ENCODE data around the gene CERKL.

The CERKL gene

DNA sequence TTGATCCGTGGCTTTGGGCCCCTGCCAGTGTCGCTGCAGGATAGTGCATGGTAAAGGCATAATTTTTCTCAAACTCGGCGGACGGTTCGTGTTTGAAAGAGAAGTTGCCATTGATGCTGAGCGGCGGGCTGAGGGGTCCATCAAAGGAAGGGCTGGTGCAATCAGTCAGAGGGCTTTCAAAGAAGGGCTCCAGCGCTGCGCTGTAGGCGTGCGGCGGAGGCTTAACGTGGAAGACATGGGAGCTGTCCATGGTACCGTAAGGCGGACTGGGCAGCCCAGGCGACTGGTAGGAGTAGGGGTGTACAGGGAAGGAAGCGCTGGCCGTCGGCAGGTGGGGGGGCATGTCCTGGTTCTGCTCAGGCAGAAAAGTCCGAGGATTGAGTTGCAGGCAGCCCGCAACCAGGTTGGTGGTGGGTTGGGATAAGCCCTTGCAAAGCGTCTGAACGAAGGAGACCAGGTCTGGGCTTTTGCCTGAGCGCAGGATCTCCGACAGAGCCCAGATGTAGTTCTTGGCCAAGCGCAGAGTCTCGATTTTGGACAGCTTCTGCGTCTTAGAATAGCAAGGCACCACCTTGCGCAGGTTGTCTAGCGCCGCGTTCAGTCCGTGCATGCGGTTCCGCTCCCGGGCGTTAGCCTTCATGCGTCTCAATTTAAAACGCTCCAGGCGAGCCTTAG, 21.1 kb upstream of the CERKL start:
- no peak for DNase-seq

DNA sequence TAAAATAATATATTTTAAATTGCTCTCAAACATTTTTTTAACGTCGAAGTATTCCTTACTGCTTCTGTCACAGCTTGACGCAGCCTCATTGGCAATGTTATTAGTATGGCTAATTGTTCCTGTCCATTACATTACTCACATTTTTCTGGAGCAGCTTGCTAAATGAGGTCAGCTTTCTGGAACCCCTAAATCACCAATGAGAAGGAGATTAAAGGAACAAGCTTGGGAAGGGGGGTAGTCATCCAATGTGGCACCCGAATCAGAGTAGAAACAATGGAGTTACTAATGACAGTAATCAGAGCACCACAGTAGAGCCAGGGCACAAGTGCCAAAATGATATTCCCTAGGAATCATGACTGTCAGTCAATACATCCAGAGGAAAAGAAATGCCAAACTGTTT, 18.3 kb upstream of the CERKL start:
- no peak for DNase-seq

DNA sequence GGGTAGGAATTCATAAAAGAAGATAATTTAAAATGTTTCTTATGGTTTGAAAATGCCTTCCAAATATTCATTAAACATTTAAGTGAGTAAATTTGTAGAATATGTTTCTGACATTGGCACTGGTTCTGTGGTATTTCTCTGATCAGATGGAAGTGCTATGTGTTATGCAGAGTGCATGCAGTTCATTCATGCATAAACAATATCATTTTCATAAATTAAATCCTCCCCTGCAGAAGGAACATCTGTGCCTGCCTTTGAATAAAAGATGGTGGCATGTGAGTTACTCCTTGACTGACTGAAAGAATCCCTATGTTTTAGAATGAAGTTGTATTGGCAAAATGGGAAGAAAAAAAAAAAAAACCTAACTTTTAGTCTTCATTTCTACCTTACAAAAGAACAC, 17.6 kb upstream of the CERKL start:
- DNase-seq: no peak

DNA sequence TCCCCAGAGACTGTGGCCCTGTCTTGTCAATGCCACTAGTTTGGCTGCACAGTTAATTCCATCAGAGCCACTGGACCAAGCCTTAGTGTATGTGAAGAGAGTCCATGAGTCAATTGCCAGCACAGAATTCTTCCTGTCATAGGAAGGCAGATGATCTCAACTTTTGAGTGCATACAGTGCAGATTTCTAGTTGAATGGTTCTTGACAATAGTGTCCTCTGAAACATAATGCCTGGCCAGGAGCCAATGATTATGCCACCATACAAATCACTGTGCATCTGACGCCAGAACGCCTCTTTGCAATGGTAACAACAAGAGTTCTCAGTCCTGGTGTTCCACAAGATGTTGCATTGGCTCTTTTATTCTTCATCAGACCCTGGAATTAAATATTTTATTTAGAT, 16.3 kb upstream of the CERKL start:
- DNase-seq: no peak

DNA sequence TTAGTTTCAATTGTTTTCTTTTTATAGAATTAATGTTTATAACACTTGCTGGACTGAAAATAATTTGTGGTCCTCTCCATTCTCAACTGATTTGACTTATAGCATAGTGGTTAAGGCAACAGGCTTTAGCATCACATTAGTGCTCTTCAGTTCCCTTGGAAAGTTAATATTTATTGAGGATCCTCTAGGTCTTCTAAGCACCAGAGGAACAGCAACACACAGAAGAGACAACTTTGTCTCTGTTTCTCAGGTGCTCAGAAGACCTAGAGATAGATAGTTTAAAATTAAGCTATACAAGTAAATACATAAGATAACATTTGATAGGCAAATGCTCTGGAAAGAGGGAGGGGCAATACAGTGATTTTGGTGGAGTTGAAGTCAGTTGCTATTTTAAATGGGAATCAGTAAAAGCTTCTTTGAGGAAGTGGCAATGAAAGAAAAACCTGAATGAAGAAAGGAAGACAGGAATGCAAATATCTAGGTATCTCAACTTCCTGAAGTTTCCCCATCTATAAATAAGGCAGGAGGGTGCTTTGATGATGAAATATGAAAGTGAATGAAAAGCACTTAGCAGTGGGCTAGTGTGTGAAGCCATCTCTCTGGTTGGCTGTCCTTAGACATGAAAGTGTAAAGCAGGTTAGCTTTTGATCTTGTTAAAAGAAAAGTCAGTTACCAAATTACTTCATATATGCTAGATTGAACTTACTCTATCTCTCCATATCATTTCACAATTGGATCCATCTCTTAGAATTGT, 15.5 kb upstream of the CERKL start:
- DNase-seq: no peak

DNA sequence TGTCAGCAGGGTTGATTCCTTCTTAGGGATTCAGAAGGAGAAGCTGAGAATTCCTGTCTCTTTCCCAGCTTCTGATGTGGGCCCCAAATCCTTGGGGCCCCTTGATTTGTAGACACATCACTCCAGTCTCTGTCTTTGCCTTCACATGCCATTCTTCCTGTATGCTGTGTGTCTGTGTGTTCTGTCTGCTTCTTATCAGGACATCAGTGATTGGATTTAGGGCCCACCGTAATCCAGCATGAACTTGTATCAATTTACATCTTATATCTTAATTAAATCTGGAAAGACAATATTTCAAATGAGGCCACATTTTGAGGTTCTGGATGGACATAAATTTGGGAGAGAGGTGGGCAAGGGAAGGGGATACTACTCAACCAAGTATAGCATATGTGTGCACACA, 13.7 kb upstream of the CERKL start:
- no peak for DNase-seq

DNA sequence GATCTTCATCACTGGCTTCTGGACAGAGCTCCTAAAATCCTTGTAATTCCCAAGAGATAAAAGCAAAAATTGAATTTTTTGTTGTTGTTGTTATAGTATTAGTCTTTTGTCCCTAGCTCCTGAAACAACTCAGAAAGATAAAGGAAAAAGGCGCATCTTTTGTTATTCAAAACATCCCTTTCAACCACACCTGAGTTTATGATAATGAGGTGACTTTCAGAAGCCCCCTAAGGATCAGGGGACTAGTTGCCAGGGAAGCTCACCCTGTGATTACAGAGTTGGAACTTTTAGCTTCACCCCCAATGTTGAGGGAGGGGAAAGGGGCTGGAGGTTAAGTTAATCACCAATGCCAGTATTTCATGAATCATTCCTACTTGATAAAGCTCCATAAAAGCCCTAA, 10.3 kb upstream of the CERKL start:
- no peak for DNase-seq

DNA sequence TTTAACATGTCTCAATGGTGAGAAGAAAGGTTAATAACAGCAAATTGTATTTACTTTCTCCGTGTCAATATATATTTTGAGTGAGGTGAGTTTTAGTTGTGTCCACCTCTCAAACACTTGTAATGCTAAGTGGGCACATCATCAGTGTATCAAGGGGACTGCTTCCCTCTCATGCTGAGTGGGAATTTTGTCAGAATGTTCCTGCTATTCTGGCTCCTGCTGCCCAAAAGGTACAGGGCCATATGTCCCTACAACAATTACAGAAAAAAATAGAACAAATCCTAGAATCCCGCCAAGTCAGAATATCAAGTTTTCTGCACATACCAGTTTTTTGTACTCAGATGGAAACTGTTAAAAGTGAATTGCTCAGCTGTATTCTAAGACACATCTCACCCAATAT, 5.4 kb upstream of the CERKL start:
- DNase-seq: no peak

DNA sequence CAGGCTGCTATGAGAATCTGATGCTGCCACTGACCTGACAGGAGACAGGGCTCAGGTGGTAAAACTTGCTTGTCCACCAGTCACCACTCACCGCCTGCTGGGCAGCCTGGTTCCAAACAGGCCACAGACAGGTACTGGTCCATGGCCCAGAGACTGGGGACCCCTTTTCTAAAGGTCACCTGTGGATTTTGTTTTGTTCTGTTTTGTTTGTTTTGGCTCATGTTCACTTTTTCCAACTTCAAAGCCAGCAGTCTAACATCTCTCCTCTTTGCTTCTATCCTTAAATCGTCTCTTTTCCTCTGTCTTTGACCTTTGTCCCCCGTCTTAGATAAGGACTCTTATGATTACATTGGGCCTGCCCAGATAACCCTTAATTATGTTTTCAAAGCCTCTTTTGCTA, 3.3 kb upstream of the CERKL start:
- DNase-seq: no peak

DNA sequence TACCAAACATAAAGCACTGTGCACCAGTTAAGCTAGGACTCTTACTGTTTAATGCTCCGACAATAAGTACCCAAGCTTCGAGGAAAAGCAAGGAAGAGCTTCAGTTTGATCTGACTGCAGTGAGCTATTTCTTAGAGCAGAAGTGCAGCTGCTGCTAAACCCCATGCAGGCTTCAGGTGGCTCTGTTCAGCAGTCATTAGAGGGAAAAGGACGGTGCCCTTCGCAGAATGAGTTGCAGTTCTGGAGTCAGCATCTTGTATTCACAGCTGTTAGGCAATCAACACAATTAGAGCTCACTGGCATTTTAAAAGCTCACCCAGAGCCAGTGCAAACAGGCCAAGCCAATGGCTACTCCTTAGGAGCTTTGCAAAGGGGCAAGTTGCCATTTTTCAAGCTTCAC, 1.5 kb upstream of the CERKL start:
- DNase-seq: no peak

DNA sequence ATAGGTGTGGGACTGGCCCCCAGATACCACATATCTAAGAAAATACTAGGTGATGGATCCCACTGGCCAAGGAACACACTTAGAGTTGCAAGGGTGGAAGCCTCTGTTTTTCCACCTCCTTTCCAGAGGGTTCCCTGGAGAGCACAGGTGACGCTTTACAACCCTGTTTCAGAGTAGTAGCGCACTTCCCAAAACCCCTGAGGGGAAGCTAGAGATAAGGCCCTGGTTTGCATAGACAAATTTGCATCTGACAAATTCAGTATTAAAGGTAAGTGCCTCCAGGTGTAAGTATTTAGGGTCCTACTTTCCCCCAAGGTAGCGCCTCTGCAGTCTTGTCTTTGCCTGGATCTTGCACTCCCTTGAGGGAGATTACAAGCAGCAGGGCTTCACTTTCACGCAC, 474 bp upstream of the CERKL start:
- DNase-seq: no peak

DNA sequence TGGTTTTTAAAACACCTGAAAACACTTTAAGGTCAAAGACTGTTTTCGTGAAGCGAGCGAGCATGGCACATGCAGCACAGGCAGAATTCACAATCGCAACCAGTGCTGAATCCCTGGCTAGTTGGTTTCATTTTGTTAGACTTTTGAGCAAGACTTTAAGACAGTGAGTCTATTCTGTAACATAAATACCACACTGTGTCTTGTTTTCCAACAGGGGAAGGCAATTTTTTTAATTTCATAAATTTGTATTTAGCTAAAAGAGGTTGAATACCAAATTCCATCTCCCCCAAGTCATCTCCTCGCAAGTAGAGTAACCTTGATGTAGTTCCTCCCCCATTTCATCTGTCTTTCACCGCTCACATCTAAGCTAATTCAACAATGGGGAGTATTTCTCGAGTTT, 1.4 kb downstream of the CERKL start:
- no peak for DNase-seq

DNA sequence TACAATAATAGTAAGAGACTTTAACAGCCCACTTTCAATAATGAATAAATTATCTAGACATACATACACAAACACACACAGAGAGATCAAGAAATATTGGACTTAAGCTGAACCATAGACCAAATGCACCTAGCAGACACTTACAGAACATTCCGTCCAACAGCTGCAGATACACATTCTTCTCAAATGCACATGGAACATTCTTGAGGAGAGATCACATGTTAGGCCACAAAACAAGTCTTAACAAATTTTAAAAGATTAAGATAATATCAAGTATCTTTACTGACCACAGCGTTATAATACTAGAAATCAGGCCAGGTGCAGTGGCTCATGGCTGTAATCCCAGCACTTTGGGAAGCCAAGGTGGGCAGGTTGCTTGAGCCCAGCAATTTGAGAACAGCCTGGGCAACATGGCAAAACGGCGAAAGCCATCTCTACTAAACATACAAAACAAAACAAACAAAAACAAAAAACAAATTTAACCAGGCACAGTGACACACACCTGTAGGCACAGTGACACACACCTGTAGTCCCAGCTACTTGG, 7.4 kb downstream of the CERKL start:
- DNase-seq: no peak

DNA sequence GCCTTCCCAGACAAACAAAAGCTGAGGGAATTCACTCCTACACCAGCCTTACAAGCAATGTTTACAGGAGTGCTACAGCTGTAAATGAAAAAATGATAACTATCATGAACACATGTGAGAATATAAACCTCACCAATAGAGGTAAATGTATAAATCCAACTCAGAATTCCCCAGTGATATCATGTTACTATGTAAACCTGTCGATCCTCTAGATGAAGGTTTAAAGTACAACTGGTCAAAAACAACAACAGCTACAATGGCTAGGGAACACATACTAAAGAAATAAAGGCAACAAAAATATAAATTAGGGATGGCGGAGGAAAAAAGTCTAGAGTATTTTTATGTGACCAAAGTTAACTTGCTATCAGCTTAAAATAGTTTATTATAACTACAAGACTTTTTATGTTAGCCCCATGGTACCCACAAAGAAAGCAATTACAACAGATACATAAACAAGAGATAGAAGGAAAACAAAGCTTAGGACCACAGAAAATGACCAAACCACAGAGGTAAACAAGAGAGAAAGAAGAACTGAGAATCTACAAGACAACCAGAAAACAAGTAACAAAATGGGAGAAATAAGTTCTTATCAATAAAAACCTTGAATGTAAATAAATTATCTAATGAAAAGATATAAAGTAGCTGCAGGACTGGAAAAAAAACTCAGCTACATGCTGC, 8.3 kb downstream of the CERKL start:
- no peak for DNase-seq

DNA sequence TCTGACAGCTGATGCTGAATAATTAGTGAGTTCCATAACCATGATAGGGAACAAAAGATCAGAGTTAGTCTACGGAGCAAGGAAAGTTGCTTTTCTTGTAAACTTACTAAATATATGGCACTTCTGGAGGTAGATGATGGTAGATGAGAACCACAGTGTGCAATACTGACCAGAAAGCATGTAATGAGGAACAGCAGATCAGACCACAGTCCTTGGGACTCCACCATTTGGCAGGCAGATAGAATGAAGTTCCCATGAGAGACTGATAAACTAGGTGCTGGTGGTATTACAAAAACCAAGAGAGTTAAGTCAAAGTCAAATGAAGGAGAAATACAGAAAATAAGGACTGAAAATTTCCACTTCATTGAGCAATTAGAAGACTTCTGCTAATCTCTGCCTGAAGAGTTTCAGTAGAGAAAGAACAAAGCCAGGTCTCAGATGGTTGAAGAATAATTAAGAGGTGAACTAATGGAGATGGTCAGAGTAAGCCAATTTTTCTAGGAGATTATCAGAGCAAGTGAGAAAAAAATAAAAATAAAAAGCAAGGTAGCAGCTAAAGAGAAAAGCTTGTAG, 10.4 kb downstream of the CERKL start:
- DNase-seq: no peak

DNA sequence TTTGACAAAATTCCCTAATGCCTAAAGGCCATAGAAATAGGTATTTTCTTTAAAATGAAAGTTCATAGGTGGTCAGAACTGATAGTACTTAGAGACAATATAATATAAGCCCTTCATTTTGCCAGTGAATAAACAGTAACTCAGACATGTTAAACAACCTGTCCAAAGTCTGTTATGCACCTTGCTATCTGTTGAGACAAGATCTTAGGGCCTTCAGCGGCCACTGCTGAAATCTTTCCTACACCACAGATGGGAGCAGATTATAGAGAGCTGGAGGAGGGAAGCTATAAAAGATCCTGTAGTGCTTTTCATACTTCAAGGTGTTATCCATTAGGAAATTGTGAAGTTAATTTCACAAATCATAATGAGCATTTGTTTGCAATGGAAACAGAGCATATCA, 13.8 kb downstream of the CERKL start:
- no peak for DNase-seq

DNA sequence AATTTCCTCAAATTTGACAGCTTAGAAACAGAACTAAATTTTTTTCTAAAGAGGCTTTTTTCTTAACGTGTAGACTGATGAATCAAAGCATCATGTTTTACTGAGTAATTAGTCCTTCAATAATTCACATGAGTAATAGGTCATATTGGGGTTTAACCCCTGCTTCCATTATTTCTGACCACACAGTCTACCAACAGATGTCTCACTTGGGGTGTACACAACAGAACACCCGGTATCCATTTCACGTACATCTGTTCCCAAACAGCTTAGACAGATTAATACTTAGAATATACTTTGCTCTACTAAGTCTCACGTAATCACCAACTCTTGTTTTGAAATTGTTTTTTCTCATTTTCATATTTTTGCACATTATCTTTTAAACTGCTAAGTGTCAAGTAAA, 14.8 kb downstream of the CERKL start:
- DNase-seq: no peak

DNA sequence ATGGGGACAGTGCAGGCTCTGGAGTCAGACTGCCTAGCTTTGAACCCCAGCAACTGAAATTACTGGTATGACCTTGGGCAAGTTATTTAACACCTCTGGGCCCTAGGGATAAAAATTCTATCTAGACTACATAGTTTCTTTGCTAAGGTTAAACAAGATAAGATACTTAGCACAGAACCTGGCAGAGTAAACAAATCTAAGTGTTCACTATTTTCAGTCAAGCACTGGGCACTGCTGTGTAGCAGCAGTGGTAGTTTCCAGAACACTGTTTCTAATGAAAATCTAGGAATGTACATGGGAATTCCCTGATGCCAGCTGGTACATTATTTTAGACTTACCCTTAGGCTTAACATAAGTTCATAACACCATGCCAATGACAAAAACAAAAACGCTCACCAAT, 17.2 kb downstream of the CERKL start:
- DNase-seq: no peak

DNA sequence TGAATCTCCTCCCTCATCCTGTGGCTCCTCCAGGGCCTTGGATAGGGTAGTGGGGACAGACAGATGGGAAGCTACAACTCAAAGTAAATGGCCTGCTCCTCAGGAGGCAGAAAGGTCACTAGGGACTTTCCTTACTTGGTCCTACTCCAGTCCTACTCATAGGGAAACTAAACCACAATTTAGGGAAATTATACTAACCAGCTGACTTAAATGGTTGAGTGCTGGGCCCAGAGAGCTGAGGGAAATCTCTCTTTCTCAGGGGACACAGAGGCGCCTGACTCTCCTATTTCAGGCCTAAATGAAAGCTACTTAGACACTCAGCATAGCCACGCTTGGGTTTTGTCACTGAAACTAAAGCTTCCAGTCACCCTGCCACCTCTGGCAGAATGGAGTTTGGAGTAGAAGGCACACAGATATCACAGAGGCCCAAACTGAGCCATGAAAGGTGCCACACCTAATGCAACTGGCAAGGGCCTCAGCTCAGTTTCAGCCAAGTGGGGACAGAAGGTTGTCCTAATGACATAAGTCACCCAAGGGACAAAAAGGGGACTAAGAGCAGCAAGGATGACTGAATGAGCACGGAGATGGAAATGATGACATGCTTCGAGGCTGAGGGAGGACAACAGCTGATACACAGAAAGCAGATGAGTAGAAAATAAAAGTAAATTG, 24.0 kb downstream of the CERKL start:
- DNase-seq: no peak

DNA sequence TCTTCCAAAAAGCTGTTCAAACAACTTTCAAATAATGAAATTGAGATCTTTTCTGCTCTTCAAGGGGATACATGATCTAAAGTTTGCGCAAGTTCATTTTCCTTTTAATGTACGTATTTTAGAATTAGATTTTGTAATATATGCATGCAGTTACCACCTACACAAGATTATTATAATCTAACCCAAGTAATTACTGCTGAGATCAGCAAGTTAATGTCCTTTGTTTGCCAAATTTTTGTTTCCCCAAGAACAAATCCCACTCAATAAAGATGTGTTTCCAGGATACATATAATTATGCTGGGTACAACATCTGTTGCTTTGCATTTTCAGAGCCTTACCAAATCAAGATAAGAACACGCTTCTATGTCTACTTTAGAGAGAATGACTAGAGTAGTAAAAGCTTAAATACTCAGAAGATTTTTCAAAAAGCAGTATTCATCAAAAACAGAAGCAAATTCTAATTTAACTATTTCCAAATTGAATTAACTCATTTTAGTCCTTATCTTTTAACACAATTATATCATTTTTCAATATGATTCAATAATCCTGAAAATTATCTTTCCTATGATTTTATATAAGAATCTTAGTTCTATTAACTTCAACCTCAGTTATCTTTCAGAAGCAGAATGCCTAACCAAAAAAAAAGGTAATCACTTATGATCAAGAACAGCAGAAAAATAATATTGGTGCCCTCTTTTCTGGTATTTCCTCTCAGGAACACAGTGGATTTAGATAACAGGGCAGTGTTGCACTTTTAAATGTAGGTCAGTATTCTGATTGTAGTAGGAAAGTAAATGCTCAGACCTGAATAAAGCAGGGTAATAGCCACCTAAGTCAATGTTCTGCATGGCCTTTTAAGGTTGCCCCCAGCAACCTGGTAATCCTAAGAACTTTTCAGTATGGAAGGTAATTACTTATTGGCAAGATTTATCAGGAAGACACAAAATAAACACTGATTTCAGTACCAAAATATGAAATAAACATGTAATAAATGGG, 28.0 kb downstream of the CERKL start:
- DNase-seq: no peak

DNA sequence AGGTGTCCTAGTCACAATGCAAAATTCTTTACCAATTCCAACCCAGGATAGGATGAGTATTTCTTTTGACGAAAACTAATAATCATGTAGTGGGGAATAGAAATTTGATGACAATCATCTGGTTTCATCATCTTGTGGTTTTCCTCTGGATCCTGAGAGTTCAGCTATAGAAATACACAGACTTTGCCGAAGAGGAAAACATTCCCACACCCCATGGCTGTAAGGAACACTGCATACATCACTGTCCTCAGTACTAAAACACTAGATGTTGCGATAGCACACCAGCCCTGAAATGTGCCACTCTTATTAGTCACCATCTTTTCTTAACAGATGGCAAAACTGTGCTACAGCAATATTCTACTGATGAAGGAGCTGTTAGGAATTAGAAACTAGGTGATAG, 29.4 kb downstream of the CERKL start:
- DNase-seq: no peak

DNA sequence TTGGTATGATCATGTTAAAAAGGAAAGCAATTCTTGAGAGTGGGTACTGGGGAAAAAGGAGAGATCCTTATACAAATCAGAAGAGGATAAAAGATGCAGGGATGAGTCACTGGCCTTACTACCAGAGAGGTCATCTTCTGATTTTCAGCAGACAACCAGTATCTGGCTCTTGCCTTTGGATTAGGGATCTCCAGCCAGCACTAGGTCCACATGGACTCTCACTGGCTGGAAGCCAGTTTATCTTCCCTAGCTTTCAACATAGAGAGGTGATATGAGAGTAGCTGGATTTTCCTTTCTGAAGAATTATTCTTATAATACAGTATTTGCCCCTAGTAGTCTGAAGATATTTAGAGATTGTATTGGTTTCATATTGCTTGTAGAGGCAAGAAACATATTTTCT, 30.2 kb downstream of the CERKL start:
- no peak for DNase-seq
